Urothelium cell line (cell line): ENCODE data around the gene NDST1.
A peak's percentile ranks its signal among the peaks of the same experiment; 100 is the strongest.

Experiments
- DNase-seq: peaks from one replicate; pipeline ENCODE4 v3.0.0; 2011; ENCODE audit warnings: low spot score, mixed read lengths
- FAIRE-seq: peaks from 2 replicates; lab custom pipeline; 2011; peaks lifted over from hg19 to GRCh38; lab: Jason Lieb, UNC

Gene NDST1

GRCh38 chr5:150561571-150562275, 53.8 kb downstream of the NDST1 start:
- DNase-seq (no peak), FAIRE-seq (no peak)

DNA sequence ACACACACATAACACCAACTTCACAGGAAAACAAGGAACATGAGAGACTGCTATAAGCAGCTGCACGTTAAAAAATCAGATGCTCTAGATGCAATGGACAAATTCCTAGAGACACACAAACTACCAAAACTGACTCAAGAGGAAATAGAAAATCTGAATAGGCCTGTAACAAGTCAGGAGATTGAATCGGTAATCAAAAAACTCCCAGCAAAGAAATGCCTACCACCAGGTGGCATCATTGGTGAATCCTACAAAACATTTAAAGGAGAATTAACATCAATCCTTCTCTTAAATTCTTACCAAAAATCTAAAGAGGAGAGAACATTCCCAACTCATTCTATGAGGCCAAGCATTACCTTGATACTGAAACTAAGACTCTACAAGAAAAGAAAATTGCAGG, 54.9 kb downstream of the NDST1 start:
- DNase-seq (no peak), FAIRE-seq (no peak)

GRCh38 chr5:150565868-150566267, 57.9 kb downstream of the NDST1 start:
- FAIRE-seq (no peak), DNase-seq (no peak)

GRCh38 chr5:150567031-150567717, 59.2 kb downstream of the NDST1 start:
- DNase-seq: no peak
- no peak for FAIRE-seq

- DNase-seq (no peak), FAIRE-seq (no peak)
Observed at GRCh38 chr5:150568663-150569062, 60.7 kb downstream of the NDST1 start.

GRCh38 chr5:150570333-150570732, 62.4 kb downstream of the NDST1 start:
- FAIRE-seq (no peak), DNase-seq (no peak)

DNA sequence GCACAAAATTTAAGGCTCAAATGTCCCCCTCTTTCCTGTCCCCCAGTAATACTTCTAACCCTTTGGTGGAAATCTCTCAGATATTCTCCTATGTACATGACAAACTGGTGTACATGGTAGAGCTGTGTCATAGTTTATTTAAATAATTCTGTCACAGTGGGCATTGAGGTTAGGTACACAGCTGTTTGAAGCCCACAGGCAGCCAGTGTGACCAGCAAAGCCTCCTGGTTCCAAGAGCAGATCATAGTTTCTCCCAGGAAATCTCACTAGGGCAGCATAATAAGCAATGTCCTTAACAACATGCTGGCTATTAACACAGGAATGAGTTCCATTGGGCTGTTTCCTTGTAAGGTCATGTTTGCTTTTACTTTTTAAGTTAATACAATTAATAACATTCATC, 63.9 kb downstream of the NDST1 start:
- FAIRE-seq: no peak

GRCh38 chr5:150573216-150573615, 65.3 kb downstream of the NDST1 start:
- DNase-seq (no peak), FAIRE-seq (no peak)

More for the DNA sequence above, 63.9 kb downstream of the NDST1 start:
- DNase-seq: no peak

DNA sequence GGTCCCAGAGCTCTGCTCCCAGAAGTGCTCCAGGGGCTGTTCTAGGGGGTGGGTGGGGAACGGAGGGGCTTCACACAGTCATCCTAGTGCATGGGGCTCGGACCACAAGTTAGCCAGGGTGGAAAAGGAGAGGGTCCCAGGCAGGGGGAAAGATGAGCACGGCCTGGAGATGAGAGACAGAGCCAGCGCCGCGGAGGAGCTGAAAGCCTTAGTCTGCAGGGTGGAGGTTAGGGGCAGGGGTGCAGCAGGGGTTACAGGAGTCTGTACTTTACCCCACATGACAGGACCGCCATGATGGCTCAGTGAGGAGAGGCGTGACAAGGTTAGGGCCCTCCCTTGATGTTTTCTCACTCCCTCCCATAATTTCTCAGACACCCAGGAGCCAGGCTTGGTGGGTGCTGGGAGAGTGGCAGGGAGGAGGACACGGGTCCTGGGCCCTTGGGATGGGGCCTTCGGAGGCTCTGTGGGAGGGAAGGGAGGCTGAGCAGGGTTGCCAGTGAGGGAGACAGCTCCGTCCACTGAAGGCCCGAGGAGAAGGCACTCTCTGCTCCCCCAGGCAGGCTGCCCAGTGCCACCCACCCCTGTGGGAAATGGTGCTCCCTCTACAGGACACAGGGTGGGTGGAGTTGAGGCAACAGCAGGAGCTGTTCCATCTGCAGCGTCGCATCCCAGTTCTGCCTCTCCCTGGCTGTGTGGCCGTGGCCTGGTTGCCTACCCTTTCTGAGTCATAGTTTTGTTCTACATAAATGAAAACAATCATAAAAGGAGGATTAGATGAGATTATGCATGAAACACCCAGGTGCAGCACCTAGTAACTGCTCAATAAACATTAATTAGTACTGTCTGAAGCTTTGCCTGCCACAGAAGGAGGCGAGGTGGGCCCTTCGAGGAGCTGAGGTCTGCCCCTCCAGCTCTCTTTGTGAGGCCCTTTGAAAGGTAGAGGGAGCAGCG, 66.2 kb downstream of the NDST1 start:
- FAIRE-seq: no peak
- no peak for DNase-seq

DNA sequence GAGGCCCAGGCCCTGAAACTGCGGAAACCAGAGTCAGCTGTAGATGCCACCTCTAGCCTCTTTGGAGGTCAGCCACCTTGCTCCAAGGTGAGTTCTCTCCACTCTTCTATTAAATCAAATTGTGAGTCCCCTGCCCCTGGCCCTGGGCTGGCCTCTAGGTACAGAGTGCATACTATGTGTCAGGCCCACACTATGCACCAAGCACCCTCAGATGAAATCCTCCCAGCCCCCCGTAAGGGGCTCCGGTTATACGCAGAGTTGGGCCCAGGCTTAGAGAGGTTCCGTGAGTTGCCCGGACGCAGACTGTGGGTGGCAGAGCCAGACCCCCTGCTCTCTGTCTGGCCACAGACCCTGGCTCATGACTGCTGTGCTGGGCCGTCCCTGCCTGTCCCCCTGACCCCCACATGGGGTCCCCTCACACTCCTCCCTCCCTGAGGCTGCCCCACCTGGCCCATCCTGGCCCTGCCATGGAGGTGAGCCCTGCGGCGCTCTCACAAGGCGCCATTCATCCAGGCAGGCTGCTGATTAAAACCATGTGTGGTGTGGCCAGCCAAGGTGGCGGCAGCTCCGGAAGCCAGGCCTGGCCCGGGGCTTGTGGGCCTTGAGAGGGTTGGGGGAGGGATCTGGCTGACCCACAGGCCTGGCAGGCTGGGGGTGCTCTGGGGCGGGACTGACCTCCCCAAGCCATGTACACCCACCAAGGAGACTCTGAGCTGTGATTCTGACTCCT, 67.1 kb downstream of the NDST1 start:
- FAIRE-seq (no peak), DNase-seq (no peak)

DNA sequence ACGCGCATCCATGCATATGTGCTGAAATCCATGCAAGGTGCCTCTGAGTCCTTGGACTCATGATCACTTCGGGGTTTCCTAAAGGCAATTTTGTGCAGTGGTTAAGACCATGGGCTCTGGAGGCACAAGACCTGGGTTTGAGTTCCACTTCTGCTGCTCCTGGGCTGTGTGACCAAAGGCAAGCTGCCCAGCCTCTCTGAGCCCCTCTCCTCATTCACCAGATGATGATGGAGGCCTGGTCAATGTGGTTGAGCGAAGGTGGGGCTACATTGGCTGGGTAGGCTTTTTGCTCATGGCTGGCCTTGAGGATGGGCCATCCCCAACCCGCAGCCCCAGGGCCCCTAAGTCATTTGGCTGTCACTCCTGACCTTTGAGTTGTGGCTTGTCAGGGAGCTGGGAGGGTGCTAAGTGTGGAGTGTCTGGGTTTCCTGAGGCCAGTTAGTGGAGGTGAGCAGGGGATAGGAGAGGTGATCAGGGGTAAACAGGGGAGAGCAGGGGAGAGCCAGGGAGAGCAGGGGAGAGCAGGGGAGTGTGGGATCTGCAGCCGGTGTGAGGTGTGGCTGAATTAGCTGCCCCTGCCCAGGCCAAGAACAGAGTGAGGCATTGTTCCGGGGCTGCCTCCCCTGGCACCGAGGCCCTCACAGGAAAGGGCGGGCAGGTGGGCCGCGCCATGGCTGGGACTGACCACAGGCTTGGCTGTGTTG, 68.0 kb downstream of the NDST1 start:
- no peak for DNase-seq
- FAIRE-seq: no peak

DNA sequence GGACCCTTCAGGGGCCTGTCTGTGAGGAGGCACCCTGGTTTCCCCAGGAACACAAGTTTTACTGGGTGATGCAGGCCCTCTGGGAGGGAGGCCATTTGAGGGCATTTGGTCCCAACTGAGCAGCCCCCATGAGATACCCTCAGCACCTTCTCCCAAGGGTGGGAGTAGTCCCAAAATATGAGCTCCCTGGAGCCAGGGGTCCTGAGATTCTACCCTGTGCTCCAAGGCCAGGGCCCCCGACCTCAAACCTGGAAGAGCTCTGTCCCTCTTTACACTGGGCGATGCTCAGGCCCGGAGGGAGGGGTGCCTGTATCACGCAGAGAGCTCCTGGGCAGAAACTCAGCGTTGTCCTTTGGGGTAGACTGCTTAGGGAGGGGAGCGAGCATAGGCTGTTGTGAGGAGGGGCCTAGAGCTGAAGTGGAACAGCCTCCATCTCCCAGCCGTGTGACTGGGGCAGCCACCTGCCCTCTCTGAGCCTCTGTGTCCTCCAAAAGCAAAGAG, 68.6 kb downstream of the NDST1 start:
- DNase-seq (no peak), FAIRE-seq (no peak)

GRCh38 chr5:150577378-150578139, 69.6 kb downstream of the NDST1 start:
- FAIRE-seq (peak; percentile 93), DNase-seq (no peak)

- peak; percentile 85 for FAIRE-seq
Observed at GRCh38 chr5:150578781-150579461, 71.0 kb downstream of the NDST1 start.

GRCh38 chr5:150579462-150580400, 71.8 kb downstream of the NDST1 start:
- DNase-seq: no peak
- no peak for FAIRE-seq

More at GRCh38 chr5:150578781-150579461, 71.0 kb downstream of the NDST1 start:
- DNase-seq: no peak

GRCh38 chr5:150580917-150581316, 73.0 kb downstream of the NDST1 start:
- DNase-seq: no peak
- FAIRE-seq: no peak
